Middle frontal gyrus (tissue), 1 donor: ENCODE measurements around the gene ZSCAN9.
A peak's percentile ranks its signal among the peaks of the same experiment; 100 is the strongest.

Experiments used
- DNase-seq: peaks from one replicate; pipeline ENCODE4 v3.0.0-alpha.2; 2015; ENCODE audit warnings: low spot score; ENCODE audit errors: extremely low spot score

Gene ZSCAN9

GRCh38 chr6:28225056-28225834 lies at the start of gene ZSCAN9:
Gene ZSCAN9 (plus strand): TSS chr6:28225275. CDS start chr6:28227085, 1,810 bp downstream.
- peak; percentile 39 for DNase-seq

- DNase-seq = no peak
These were observed 48.7 kb upstream of the ZSCAN9 start for GRCh38 chr6:28176373-28176772.

DNA sequence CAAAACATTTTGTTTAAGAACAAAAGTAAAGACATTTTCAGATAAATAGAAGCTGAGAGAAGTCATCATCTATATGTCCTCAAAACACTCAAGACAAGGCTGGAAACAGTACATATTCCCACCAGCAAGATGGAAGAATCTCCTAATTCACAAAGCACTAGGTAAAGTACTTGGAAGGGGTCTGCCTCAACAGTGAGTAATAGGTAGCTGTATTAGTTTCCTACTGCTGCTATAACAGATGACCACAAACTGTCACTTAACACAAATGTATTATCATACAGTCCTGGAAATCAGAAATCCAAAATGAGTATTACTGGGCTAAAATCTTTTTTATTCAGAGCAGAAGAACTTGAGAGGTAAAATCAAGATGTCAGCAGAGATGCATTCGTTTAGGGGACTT lies 42.8 kb upstream of the ZSCAN9 start:
- DNase-seq = no peak

GRCh38 chr6:28188111-28188979 lies 36.7 kb upstream of the ZSCAN9 start:
- DNase-seq = no peak

DNA sequence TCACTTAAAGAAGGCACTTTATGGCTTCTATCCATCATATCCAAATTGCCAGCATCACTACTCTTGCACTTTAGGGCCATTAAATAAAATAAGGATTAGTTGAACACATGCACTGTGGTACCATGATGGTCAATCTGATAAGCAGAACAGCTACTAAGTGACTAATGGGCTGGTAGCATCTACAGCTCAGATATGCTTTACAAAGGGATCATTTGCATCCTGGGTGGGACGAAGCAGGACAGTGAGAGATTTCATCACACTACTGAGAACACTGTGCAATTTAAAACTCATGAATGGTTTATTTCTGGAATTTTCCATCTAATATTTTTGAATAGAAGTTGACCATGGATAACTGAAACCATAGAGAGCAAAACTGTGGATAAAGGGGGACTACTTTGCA lies 25.1 kb upstream of the ZSCAN9 start:
- DNase-seq = no peak

- DNase-seq = no peak
These were observed 21.9 kb upstream of the ZSCAN9 start for GRCh38 chr6:28203201-28203600.

- no peak for DNase-seq
These were observed 19.2 kb upstream of the ZSCAN9 start for GRCh38 chr6:28205879-28206278.

GRCh38 chr6:28206527-28206926 lies 18.5 kb upstream of the ZSCAN9 start:
- DNase-seq = no peak

DNA sequence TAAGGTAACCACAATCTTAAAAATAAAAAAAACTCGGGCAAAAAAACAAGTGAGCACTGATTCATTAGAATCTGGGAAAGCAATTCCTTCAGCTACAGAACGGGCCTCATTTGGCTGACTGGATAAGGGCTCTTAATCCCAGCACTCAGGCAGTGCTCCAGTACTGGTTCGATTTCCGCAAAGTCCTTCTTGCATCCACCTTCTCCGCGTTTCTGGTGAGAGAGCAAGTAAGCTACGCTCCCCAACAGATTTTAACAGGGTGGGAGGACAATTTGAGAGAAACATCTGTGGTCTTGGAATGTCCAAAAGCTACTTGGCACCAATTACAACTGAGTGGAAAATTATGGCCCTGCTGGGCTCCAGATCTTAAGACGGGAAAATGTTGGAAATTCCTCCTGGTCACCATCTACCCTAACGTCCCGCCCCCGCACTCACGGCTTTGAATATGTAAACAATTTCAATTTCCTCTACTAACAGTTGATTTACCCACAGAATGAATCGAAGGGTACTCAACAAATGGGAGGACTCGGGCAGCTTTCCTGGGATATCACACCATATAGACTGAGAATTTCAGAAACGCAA lies 18.1 kb upstream of the ZSCAN9 start:
- no peak for DNase-seq

GRCh38 chr6:28207510-28208110 lies 17.5 kb upstream of the ZSCAN9 start:
- DNase-seq = no peak

GRCh38 chr6:28208111-28208659 lies 16.9 kb upstream of the ZSCAN9 start:
- DNase-seq = no peak

GRCh38 chr6:28209753-28210535 lies 15.1 kb upstream of the ZSCAN9 start:
- DNase-seq = no peak

- no peak for DNase-seq
These were observed 13.1 kb upstream of the ZSCAN9 start for GRCh38 chr6:28211840-28212509.

DNA sequence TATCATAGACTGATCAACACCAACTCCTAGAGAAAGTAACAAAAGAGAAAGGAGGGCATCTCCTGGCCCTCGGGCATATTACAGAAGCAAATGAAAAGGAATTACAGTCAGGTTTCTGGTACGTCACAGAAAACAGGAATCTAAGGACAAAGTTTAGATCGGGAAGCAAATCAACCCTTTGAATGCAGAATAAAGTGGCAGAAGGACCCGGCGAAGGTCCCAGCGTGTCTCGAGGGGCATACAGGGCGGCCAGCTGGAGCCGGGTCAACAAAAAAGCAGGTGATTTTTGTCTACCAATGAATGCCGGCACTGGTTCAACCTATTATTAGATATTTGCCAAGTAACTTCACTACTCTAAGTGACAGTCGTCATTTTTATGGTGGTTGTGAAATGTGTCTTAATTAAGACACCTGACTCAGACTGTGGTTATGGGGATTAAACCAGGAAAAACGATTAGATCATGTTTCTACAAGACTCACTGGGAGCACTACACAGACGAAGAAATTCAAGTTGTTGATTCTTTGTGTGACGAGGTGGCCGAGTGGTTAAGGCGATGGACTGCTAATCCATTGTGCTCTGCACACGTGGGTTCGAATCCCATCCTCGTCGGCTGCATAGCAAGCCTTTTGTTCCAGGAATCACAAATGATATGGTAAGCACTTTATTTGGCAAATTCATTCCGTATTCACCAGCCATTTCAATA lies 12.4 kb upstream of the ZSCAN9 start:
- no peak for DNase-seq

DNA sequence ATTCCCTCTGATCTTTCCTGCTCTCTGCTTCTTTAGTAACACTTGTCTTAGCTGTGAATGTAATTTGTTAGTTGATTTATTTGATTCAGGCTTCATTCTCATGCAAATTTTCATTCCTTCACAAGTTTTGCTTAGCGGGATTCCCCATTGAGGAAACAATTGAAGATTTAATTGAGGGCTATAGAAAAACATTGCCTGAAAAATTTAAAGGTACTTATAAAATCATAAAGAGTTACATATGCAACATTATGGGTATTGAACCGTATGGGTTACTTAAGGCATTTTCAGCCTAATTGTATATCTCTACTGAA lies 11.9 kb upstream of the ZSCAN9 start:
- DNase-seq = no peak

DNA sequence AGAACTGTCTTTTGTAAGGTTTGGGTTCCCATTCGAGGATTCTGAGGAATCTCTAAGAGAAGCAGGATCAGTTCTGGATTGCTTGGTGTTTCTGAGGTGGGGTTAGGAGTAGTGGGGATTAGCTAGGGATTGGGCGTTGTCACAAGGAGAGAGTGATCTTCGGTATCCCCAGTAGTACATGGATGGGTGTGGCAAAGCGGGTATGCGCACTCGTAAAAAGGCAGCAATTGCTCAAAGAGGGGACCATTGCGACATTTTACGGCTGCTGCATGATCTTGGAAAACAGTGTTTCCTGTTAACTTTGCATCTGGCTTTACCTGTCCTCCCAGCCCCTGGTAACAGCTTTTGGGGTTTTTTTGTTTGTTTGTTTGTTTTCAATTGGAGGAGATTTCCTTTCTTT lies 9.7 kb upstream of the ZSCAN9 start:
- no peak for DNase-seq

DNA sequence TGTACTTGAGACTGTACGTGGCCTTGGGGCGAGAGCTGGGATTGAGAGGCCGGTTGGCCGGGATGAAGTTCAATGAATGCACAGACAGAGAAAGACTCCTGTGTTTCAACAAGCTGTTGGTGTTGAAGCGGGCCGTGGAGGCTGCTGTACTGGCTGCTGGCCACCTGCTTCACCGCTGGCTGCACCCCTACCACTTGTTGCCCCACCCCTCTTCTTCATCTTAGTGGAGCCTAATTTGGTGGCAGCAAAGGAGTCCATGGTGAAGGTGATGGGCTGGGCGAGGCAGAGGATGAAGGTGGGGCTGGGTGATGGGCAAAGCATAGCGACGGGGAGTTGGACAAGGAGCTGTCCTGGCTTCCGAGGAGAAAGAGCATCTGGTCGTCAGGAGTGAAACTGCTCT lies 7.2 kb upstream of the ZSCAN9 start:
- DNase-seq = no peak

- DNase-seq = no peak
These were observed 6.5 kb upstream of the ZSCAN9 start for GRCh38 chr6:28218312-28219248.
